ENCODE data around the gene ADAMTS10. TPM values are rescaled to one million over a fixed set of nuclear protein-coding genes. Genes with fewer than 3 reads are reported as not detected.

The ADAMTS10 gene
- total RNA-seq (17.4 and 18.9 TPM in 2 replicates), polyA plus RNA-seq (15.8 and 19.6 TPM in 2 replicates), polyA minus RNA-seq (10.2 and 16.7 TPM in 2 replicates), Bru-seq, nascent RNA (percentile 41 among the genes with signal in this experiment), BruChase-seq, experiment 1, labeled RNA remaining after a 6-hour chase (percentile 41 among the genes with signal in this experiment), BruChase-seq, experiment 2, labeled RNA remaining after a 2-hour chase (percentile 43 among the genes with signal in this experiment)
- 2.0 and 4.2 TPM in 2 replicates for polyA plus RNA-seq (2011; cell fraction: cytosol; rRNA removed)
- polyA plus RNA-seq (2011; cell fraction: nucleus; rRNA removed), result 110 and 146 TPM in 2 replicates
- 8.4 and 14.3 TPM in 2 replicates for polyA plus RNA-seq (2012)
- polyA minus RNA-seq (2011; cell fraction: cytosol; rRNA and poly(A)+ RNA removed), result 0.92 TPM
- polyA minus RNA-seq (2011; cell fraction: nucleus; rRNA and poly(A)+ RNA removed), result 24.8 and 54.3 TPM in 2 replicates
- long read RNA-seq, partial matches to known transcripts, result 4 of 8 reads
- long read RNA-seq, other reads (novel, unspliced or antisense), result 4 of 8 reads

- H3K27me3 ChIP-seq (ENCODE audit: control insufficient read depth in 2 of 2, insufficient read depth in 2 of 2, low read length in 2 of 2), result no peaks in the 10 kb centered on the region
- no peaks in the 10 kb centered on the region for H3K79me2 ChIP-seq (ENCODE audit: control insufficient read depth, insufficient read depth, low read length)
- no peaks in the 10 kb centered on the region for H3K9me1 ChIP-seq (replicated peaks; ENCODE audit: control insufficient read depth, extremely low read depth, insufficient read depth, low read length)
- H2AFZ ChIP-seq (ENCODE audit: low read depth, low read length), result peak within 1 kb of the TSS; percentile 59
- intact Hi-C loops (cut with micrococcal nuclease) (no loop called here), dilution Hi-C loops (cut with MboI; ENCODE audit: extremely low pct_ligation_motif_present, low sequenced_read_pairs) (no loop called here)
- BruUV-seq (replicated peaks), result TSS peak; percentile 67
- POLR2A ChIA-PET, result no interaction called here
- CTCF ChIA-PET, result no interaction called here
- H3K27ac ChIP-seq (ENCODE audit: insufficient read depth, low read depth, low read length), result peak within 1 kb of the TSS; percentile 45
- DNase-seq (ENCODE audit: low read depth, low spot score) (no peak), FAIRE-seq (no peak)
- H4K20me1 ChIP-seq (replicated peaks; ENCODE audit: control insufficient read depth, extremely low read depth, insufficient read depth, low read length), result no peaks in the 10 kb centered on the region
- H3K4me1 ChIP-seq (ENCODE audit: control insufficient read depth, extremely low read depth, insufficient read depth, low read length), result peaks cover 9% of the 10 kb centered on the region
- peak within 1 kb of the TSS; percentile 75 for H3K9ac ChIP-seq (replicated peaks; ENCODE audit: extremely low read depth, insufficient read depth, low read length)
- no peak for TF ChIP-seq FOS (IDR thresholded peaks at IDR 0.05; ENCODE audit: borderline replicate concordance, insufficient read depth, low read length)
- no peak for TF ChIP-seq POLR2A (IDR thresholded peaks at IDR 0.05; ENCODE audit: low read depth, low read length)
- TF ChIP-seq JUN (IDR thresholded peaks at IDR 0.05; ENCODE audit: borderline replicate concordance, insufficient read depth, insufficient read length, low read depth), result no peak
- no peak for TF ChIP-seq EZH2 (IDR thresholded peaks at IDR 0.05; ENCODE audit: borderline replicate concordance, low read depth, low read length, severe bottlenecking)
- H3K4me2 ChIP-seq (ENCODE audit: insufficient read depth, low read length), result peak within 1 kb of the TSS; percentile 36
- H3K4me3 ChIP-seq (replicated peaks in 1 of 3; ENCODE audit: insufficient read depth in 1 of 3, low read depth in 1 of 3, low read length in 3 of 3), result peak within 1 kb of the TSS; percentile 1 to 53 (median 45)
- H3K9me3 ChIP-seq (replicated peaks; ENCODE audit: control insufficient read depth, insufficient read depth, low read length), result no peaks in the 10 kb centered on the region
- no peaks in the 10 kb centered on the region for H3K36me3 ChIP-seq (ENCODE audit: control insufficient read depth in 2 of 2, extremely low read depth in 1 of 2, insufficient read depth in 2 of 2, low read length in 2 of 2)
Observed at GRCh38 chr19:8610041-8610935, at the start of gene ADAMTS10. TSS of gene ADAMTS10 (minus strand) at chr19:8610715. CDS start at chr19:8605710, 5,005 bp downstream.

DNA sequence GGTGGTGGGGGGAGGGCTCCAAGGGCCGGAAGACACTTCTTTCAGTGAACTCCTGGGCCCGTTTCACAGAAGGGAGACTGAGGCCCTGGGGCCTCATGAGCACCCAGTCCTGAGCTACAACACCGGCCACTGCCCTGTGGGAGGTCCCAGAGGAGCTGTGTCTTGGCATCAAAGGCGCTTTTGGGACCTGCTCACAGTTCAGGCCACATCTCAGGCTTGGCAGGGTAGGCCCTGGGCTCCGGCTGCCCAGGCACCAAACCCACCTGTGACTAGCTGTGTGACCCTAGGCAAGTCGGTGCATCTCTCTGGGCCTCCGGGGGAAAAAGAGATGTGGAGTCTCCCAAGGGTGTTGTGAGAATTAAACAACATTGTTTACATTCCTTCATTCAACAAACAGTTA, 49.4 kb upstream of the ADAMTS10 start:
- H3K4me3 ChIP-seq (replicated peaks in 1 of 3; ENCODE audit: insufficient read depth in 1 of 3, low read depth in 1 of 3, low read length in 3 of 3), result no peak overlapping the region
- TF ChIP-seq POLR2A (IDR thresholded peaks at IDR 0.05; ENCODE audit: low read depth, low read length) (no peak), POLR2AphosphoS5 (IDR thresholded peaks at IDR 0.05; ENCODE audit: insufficient read depth, low read depth, low read length) (no peak), FOS (IDR thresholded peaks at IDR 0.05; ENCODE audit: borderline replicate concordance, insufficient read depth, low read length) (no peak), MYC (IDR thresholded peaks at IDR 0.05; ENCODE audit: low read depth, low read length) (no peak)
- TF ChIP-seq, protein P1, sequence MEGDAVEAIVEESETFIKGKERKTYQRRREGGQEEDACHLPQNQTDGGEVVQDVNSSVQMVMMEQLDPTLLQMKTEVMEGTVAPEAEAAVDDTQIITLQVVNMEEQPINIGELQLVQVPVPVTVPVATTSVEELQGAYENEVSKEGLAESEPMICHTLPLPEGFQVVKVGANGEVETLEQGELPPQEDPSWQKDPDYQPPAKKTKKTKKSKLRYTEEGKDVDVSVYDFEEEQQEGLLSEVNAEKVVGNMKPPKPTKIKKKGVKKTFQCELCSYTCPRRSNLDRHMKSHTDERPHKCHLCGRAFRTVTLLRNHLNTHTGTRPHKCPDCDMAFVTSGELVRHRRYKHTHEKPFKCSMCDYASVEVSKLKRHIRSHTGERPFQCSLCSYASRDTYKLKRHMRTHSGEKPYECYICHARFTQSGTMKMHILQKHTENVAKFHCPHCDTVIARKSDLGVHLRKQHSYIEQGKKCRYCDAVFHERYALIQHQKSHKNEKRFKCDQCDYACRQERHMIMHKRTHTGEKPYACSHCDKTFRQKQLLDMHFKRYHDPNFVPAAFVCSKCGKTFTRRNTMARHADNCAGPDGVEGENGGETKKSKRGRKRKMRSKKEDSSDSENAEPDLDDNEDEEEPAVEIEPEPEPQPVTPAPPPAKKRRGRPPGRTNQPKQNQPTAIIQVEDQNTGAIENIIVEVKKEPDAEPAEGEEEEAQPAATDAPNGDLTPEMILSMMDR (IDR thresholded peaks at IDR 0.05; ENCODE audit: extremely low read depth in 1 of 2, insufficient read depth in 1 of 2, low read depth in 1 of 2, low read length in 2 of 2), result no peak
- H3K79me2 ChIP-seq (ENCODE audit: control insufficient read depth, insufficient read depth, low read length), result no peaks in the 10 kb centered on the region
- H3K4me1 ChIP-seq (ENCODE audit: control insufficient read depth, extremely low read depth, insufficient read depth, low read length), result no peaks in the 10 kb centered on the region
- no peaks in the 10 kb centered on the region for H3K27me3 ChIP-seq (ENCODE audit: control insufficient read depth in 2 of 2, insufficient read depth in 2 of 2, low read length in 2 of 2)
- H3K4me2 ChIP-seq (ENCODE audit: insufficient read depth, low read length), result no peak overlapping the region
- FAIRE-seq, result no peak
- DNase-seq (ENCODE audit: low read depth, low spot score), result no peak
- H3K9me1 ChIP-seq (replicated peaks; ENCODE audit: control insufficient read depth, extremely low read depth, insufficient read depth, low read length), result no peaks in the 10 kb centered on the region
- H3K9ac ChIP-seq (replicated peaks; ENCODE audit: extremely low read depth, insufficient read depth, low read length), result no peak overlapping the region
- H2AFZ ChIP-seq (ENCODE audit: low read depth, low read length), result no peak overlapping the region
- POLR2A ChIA-PET, result no interaction called here
- no TSS peak for BruUV-seq (replicated peaks)
- no peaks in the 10 kb centered on the region for H4K20me1 ChIP-seq (replicated peaks; ENCODE audit: control insufficient read depth, extremely low read depth, insufficient read depth, low read length)
- CTCF ChIA-PET, result no interaction called here
- H3K9me3 ChIP-seq (replicated peaks; ENCODE audit: control insufficient read depth, insufficient read depth, low read length), result no peaks in the 10 kb centered on the region
- no peak overlapping the region for H3K27ac ChIP-seq (ENCODE audit: insufficient read depth, low read depth, low read length)
- intact Hi-C loops (cut with micrococcal nuclease), result no loop called here
- dilution Hi-C loops (cut with MboI; ENCODE audit: extremely low pct_ligation_motif_present, low sequenced_read_pairs), result no loop called here
- H3K36me3 ChIP-seq (ENCODE audit: control insufficient read depth in 2 of 2, extremely low read depth in 1 of 2, insufficient read depth in 2 of 2, low read length in 2 of 2), result no peaks in the 10 kb centered on the region

All from endothelial cell of umbilical vein (primary cell).